ENCODE data around the gene SLC40A1.

DNA sequence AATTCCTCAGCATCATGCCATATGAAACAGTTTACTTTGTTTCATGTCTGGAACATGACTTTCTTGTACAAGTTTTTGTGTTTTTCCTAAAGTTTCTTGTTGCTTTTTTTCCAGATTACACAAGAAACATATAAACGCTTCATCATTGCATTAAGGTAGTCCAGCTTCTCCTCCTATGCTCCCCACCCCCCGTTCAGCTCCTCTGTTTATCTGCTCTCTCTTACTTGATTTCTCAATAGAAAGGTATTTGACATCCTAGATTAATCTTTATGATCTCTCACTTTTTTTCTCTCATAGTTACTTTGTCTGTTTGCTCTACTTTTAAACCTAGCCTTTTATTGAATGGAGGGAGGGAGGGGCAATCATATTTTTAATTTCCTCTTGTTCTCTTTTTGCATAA is 25.4 kb downstream of the SLC40A1 start:
- TF ChIP-seq, protein P1, sequence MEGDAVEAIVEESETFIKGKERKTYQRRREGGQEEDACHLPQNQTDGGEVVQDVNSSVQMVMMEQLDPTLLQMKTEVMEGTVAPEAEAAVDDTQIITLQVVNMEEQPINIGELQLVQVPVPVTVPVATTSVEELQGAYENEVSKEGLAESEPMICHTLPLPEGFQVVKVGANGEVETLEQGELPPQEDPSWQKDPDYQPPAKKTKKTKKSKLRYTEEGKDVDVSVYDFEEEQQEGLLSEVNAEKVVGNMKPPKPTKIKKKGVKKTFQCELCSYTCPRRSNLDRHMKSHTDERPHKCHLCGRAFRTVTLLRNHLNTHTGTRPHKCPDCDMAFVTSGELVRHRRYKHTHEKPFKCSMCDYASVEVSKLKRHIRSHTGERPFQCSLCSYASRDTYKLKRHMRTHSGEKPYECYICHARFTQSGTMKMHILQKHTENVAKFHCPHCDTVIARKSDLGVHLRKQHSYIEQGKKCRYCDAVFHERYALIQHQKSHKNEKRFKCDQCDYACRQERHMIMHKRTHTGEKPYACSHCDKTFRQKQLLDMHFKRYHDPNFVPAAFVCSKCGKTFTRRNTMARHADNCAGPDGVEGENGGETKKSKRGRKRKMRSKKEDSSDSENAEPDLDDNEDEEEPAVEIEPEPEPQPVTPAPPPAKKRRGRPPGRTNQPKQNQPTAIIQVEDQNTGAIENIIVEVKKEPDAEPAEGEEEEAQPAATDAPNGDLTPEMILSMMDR (IDR thresholded peaks at IDR 0.05; ENCODE audit: low read depth, low read length, poor library complexity, severe bottlenecking) = no peak
- TF ChIP-seq EZH2phosphoT487 (IDR thresholded peaks at IDR 0.05; ENCODE audit: borderline replicate concordance, low read length) = no peak

Measured in DOHH2 (cell line).